Testis (tissue), 2 donors: ENCODE results near the gene ITPR2.

Source experiments
- POLR2A ChIP-seq: fragments of 450-650 bp; IDR thresholded peaks from one replicate; pipeline ENCODE4 v1.6.1; 2017; ENCODE audit warnings: antibody characterized with exemption, mild to moderate bottlenecking, moderate library complexity
- TF ChIP-seq, protein P1 (sequence below), 3 experiments: fragments of 450-650 bp in 2 of 3; fragments of 200-600 bp in 1 of 3; sonication (generic) in 1 of 3; IDR thresholded peaks; one replicate each; pipeline ENCODE4 v1.5.1; 2016 to 2019; ENCODE audit warnings: antibody characterized with exemption in 3 of 3, mild to moderate bottlenecking in 2 of 3, moderate library complexity in 1 of 3

GRCh38 chr12:26346736-26347135, 486.3 kb downstream of the ITPR2 start:
- no peak for TF ChIP-seq POLR2A
- TF ChIP-seq, protein P1, sequence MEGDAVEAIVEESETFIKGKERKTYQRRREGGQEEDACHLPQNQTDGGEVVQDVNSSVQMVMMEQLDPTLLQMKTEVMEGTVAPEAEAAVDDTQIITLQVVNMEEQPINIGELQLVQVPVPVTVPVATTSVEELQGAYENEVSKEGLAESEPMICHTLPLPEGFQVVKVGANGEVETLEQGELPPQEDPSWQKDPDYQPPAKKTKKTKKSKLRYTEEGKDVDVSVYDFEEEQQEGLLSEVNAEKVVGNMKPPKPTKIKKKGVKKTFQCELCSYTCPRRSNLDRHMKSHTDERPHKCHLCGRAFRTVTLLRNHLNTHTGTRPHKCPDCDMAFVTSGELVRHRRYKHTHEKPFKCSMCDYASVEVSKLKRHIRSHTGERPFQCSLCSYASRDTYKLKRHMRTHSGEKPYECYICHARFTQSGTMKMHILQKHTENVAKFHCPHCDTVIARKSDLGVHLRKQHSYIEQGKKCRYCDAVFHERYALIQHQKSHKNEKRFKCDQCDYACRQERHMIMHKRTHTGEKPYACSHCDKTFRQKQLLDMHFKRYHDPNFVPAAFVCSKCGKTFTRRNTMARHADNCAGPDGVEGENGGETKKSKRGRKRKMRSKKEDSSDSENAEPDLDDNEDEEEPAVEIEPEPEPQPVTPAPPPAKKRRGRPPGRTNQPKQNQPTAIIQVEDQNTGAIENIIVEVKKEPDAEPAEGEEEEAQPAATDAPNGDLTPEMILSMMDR (IDR thresholded peaks at IDR 0.05): no peak
